ENCODE results near the gene PIK3CG.

PIK3CG gene

DNA sequence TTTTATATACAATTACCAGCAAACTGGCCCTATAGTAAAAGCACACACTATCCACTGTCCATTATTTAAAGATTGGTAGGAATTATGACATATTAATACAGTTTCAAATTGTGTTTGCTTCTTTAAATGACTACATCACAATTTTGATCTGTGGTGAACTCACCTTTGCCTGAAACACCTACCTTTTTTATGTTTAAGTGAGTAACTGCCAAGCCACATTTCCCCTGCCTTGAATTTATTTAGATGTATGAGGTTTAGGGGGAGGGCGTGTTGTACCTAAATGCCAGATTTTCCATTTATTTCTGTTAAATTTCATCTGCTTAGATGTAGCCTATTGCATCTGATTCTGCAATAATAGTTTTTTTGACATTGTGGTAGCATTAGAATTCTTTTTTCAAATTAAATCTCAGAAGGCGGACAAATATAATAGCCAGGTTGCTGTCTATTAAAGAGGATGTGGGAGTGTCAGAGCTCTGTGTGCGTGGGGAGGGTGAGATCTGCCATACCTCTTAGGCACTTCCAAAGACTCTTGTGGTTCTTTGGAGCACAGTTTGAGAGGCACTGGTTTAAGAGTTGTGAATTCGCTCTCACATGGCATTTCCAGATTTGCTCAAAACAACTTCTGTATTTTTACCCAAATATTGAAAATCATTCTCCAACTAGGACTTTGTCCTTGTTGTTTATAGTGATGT, 13.8 kb downstream of the PIK3CG start (continued):
- TF ChIP-seq KLF7 (tag by site-specific recombination; IDR thresholded peaks at IDR 0.05; ENCODE audit: borderline replicate concordance) = no peak
- TF ChIP-seq ZNF302 (tag by site-specific recombination; IDR thresholded peaks at IDR 0.05; ENCODE audit: low read depth) = no peak

GRCh38 chr7:106881984-106882383, 16.9 kb downstream of the PIK3CG start:
- ChIA-PET POLR2A (no interaction called here), CTCF (no interaction called here)

DNA sequence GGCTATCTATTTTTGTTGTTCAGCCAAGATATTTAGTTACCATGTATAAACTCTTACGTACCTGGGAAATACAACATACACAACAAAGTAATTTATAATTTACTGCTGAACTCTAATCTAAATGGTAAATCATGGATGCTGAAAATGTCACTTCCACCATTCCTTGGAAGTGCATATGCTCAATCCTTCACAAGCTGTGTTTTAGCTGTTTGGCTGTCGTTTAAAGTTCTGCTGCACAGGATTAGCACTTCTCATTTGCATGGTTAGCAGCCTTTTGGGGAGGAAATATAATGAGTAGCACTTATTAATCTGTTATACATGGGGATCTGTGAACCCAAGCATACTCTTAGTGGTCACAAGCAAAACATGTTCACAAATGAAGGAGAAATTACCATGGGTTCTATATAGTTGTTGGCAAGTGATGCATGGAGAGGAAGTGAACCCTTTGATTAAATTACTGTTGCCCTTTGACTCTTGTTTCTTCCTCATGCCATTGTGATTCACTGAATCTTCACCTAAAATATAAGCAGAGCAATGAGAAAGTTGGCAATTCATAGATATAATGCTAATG, 18.5 kb downstream of the PIK3CG start:
- TF ChIP-seq ZSCAN4 (tag by site-specific recombination; IDR thresholded peaks at IDR 0.05) = no peak
- TF ChIP-seq ZBTB49 (tag by site-specific recombination; IDR thresholded peaks at IDR 0.05; ENCODE audit: low read depth) = no peak
- no peak for TF ChIP-seq ZNF513 (tag by site-specific recombination; IDR thresholded peaks at IDR 0.05)
- CTCF ChIA-PET = no interaction called here
- Histone ChIP-seq H3K4me1 (ENCODE audit: control insufficient read depth, insufficient read depth, low read length) (no peaks in the 10 kb centered on the region), H3K36me3 (ENCODE audit: control insufficient read depth in 2 of 2, insufficient read depth in 1 of 2, low read length in 2 of 2) (no peaks in the 10 kb centered on the region), H3K4me3 (ENCODE audit: low read depth, low read length) (no peak overlapping the region), H3K27ac (ENCODE audit: extremely low read depth, low read depth, low read length) (no peak overlapping the region), H3K9me3 (ENCODE audit: control insufficient read depth, insufficient read depth, low read depth, low read length) (no peaks in the 10 kb centered on the region)
- POLR2A ChIA-PET = no interaction called here

More at GRCh38 chr7:106881984-106882383, 16.9 kb downstream of the PIK3CG start:
- Histone ChIP-seq H3K27ac (ENCODE audit: extremely low read depth, low read depth, low read length) (no peak overlapping the region), H3K9me3 (ENCODE audit: control insufficient read depth, insufficient read depth, low read depth, low read length) (no peaks in the 10 kb centered on the region), H3K36me3 (ENCODE audit: control insufficient read depth in 2 of 2, insufficient read depth in 1 of 2, low read length in 2 of 2) (no peaks in the 10 kb centered on the region), H3K4me1 (ENCODE audit: control insufficient read depth, insufficient read depth, low read length) (no peaks in the 10 kb centered on the region), H3K4me3 (ENCODE audit: low read depth, low read length) (no peak overlapping the region)
- TF ChIP-seq ZNF529 (tag by site-specific recombination; IDR thresholded peaks at IDR 0.05; ENCODE audit: insufficient replicate concordance) = no peak
- TF ChIP-seq, protein P1, sequence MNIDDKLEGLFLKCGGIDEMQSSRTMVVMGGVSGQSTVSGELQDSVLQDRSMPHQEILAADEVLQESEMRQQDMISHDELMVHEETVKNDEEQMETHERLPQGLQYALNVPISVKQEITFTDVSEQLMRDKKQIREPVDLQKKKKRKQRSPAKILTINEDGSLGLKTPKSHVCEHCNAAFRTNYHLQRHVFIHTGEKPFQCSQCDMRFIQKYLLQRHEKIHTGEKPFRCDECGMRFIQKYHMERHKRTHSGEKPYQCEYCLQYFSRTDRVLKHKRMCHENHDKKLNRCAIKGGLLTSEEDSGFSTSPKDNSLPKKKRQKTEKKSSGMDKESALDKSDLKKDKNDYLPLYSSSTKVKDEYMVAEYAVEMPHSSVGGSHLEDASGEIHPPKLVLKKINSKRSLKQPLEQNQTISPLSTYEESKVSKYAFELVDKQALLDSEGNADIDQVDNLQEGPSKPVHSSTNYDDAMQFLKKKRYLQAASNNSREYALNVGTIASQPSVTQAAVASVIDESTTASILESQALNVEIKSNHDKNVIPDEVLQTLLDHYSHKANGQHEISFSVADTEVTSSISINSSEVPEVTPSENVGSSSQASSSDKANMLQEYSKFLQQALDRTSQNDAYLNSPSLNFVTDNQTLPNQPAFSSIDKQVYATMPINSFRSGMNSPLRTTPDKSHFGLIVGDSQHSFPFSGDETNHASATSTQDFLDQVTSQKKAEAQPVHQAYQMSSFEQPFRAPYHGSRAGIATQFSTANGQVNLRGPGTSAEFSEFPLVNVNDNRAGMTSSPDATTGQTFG (tag by site-specific recombination; IDR thresholded peaks at IDR 0.05; ENCODE audit: borderline replicate concordance) = no peak
- TF ChIP-seq ZNF248 (tag by site-specific recombination; IDR thresholded peaks at IDR 0.05) = no peak

- Histone ChIP-seq H3K4me1 (ENCODE audit: control insufficient read depth, insufficient read depth, low read length) (no peaks in the 10 kb centered on the region), H3K36me3 (ENCODE audit: control insufficient read depth in 2 of 2, insufficient read depth in 1 of 2, low read length in 2 of 2) (no peaks in the 10 kb centered on the region), H3K4me3 (ENCODE audit: low read depth, low read length) (no peak overlapping the region), H3K27ac (ENCODE audit: extremely low read depth, low read depth, low read length) (no peak overlapping the region), H3K9me3 (ENCODE audit: control insufficient read depth, insufficient read depth, low read depth, low read length) (no peaks in the 10 kb centered on the region)
- ChIA-PET POLR2A (interaction anchor here (0.7 kb wide), 1 partner anchor 49 kb away, joined by 3 read pairs; no protein-coding TSS in a partner anchor), CTCF (interaction anchor here (0.8 kb wide), 1 partner anchor 93 kb away, joined by 3 read pairs; no protein-coding TSS in a partner anchor)
- TF ChIP-seq ZBTB11 (tag by site-specific recombination; conservative IDR thresholded peaks at IDR 0.05; ENCODE audit: low read depth) = no peak
- TF ChIP-seq ZNF791 (tag by site-specific recombination; IDR thresholded peaks at IDR 0.05) = no peak
- TF ChIP-seq ZBTB10 (tag by site-specific recombination; IDR thresholded peaks at IDR 0.05) = no peak
- no peak for TF ChIP-seq ZBTB1 (tag by site-specific recombination; IDR thresholded peaks at IDR 0.05)
- no peak for TF ChIP-seq ZNF404 (tag by site-specific recombination; IDR thresholded peaks at IDR 0.05)
These were observed 20.6 kb downstream of the PIK3CG start for GRCh38 chr7:106885652-106886051.
